Chondrocyte (in vitro differentiated cells): ENCODE measurements around the gene DAPK1. TPM values are rescaled to one million over a fixed set of nuclear protein-coding genes. Genes with fewer than 3 reads are reported as not detected.

Experiments
- DNase-seq: peaks from one replicate; pipeline ENCODE4 v3.0.0; 2021; ENCODE audit warnings: mixed read lengths, low spot score
- H3K27ac Mint-ChIP-seq: one replicate; pipeline ENCODE4 v1.8.0; 2021; ENCODE audit warnings: mild to moderate bottlenecking, moderate library complexity, mixed read lengths; ENCODE audit not compliant: unreplicated experiment
- H3K27me3 Mint-ChIP-seq: 2 replicates; pipeline ENCODE4 v1.8.0; 2021; ENCODE audit warnings: low read depth, mixed read lengths
- H3K36me3 Mint-ChIP-seq: 2 replicates; pipeline ENCODE4 v1.8.0; 2021; ENCODE audit warnings: low read depth, mixed read lengths
- H3K4me1 Mint-ChIP-seq: 2 replicates; pipeline ENCODE4 v1.8.0; 2021; ENCODE audit warnings: low read depth, mild to moderate bottlenecking, mixed read lengths
- H3K4me3 Mint-ChIP-seq: one replicate; pipeline ENCODE4 v1.8.0; 2021; ENCODE audit warnings: mild to moderate bottlenecking, moderate library complexity, mixed read lengths; ENCODE audit not compliant: unreplicated experiment
- H3K9me3 Mint-ChIP-seq: 2 replicates; pipeline ENCODE4 v1.8.0; 2021; ENCODE audit warnings: low read depth, mixed read lengths
- CTCF ChIP-seq: fragments of 200-600 bp; sonication (generic); IDR thresholded peaks from 2 replicates; pipeline ENCODE4 v1.5.0; 2021; ENCODE audit warnings: antibody characterized with exemption, mild to moderate bottlenecking, moderate library complexity
- total RNA-seq: library from RNA; stranded (reverse); gene quantifications from 3 replicates; pipeline ENCODE4 v1.2.1, GENCODE V29; 2021

DAPK1 gene
- total RNA-seq, 1 donor from 2014 or later = 87.9 TPM

- H3K36me3 Mint-ChIP-seq = peaks cover 36% of the 10 kb centered on the region
- H3K27me3 Mint-ChIP-seq = no peaks in the 10 kb centered on the region
- H3K4me3 Mint-ChIP-seq = no peak overlapping the region
- H3K27ac Mint-ChIP-seq = no peak overlapping the region
- no peaks in the 10 kb centered on the region for H3K9me3 Mint-ChIP-seq
- DNase-seq = no peak
- no peak for TF ChIP-seq CTCF
- peaks cover 21% of the 10 kb centered on the region for H3K4me1 Mint-ChIP-seq
Measured at GRCh38 chr9:87704342-87704741, 206.7 kb downstream of the DAPK1 start.

DNA sequence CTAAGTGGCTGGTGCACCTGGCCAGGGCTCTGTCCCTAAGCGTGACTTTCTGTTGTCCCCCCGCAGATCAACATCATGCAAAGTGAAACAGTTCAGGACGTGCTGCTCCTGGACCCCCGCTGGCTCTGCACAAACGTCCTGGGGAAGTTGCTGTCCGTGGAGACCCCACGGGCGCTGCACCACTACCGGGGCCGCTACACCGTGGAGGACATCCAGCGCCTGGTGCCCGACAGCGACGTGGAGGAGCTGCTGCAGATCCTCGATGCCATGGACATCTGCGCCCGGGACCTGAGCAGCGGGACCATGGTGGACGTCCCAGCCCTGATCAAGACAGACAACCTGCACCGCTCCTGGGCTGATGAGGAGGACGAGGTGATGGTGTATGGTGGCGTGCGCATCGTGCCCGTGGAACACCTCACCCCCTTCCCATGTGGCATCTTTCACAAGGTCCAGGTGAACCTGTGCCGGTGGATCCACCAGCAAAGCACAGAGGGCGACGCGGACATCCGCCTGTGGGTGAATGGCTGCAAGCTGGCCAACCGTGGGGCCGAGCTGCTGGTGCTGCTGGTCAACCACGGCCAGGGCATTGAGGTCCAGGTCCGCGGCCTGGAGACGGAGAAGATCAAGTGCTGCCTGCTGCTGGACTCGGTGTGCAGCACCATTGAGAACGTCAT lies 208.5 kb downstream of the DAPK1 start:
- no peak for DNase-seq
- no peaks in the 10 kb centered on the region for H3K27me3 Mint-ChIP-seq
- H3K27ac Mint-ChIP-seq = no peak overlapping the region
- H3K4me1 Mint-ChIP-seq = peaks cover 25% of the 10 kb centered on the region
- H3K36me3 Mint-ChIP-seq = peaks cover 36% of the 10 kb centered on the region
- H3K4me3 Mint-ChIP-seq = no peak overlapping the region
- H3K9me3 Mint-ChIP-seq = no peaks in the 10 kb centered on the region
- TF ChIP-seq CTCF = no peak

DNA sequence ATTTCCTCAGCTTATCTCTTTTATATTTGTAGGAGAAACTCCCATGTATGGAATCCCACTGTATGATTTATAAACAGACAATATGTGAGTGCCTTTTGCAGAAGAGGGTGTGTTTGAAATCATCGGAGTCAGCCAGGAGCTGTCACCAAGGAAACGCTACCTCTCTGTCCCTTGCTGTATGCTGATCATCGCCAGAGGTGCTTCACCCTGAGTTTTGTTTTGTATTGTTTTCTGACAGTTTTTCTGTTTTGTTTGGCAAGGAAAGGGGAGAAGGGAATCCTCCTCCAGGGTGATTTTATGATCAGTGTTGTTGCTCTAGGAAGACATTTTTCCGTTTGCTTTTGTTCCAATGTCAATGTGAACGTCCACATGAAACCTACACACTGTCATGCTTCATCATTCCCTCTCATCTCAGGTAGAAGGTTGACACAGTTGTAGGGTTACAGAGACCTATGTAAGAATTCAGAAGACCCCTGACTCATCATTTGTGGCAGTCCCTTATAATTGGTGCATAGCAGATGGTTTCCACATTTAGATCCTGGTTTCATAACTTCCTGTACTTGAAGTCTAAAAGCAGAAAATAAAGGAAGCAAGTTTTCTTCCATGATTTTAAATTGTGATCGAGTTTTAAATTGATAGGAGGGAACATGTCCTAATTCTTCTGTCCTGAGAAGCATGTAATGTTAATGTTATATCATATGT lies 210.3 kb downstream of the DAPK1 start:
- H3K4me3 Mint-ChIP-seq = no peak overlapping the region
- no peak for TF ChIP-seq CTCF
- H3K9me3 Mint-ChIP-seq = no peaks in the 10 kb centered on the region
- peaks cover 34% of the 10 kb centered on the region for H3K36me3 Mint-ChIP-seq
- DNase-seq = no peak
- no peaks in the 10 kb centered on the region for H3K27me3 Mint-ChIP-seq
- no peak overlapping the region for H3K27ac Mint-ChIP-seq
- peaks cover 33% of the 10 kb centered on the region for H3K4me1 Mint-ChIP-seq

- Mint-ChIP-seq H3K27ac (no peak overlapping the region), H3K4me3 (no peak overlapping the region), H3K4me1 (peaks cover 39% of the 10 kb centered on the region), H3K9me3 (no peaks in the 10 kb centered on the region), H3K36me3 (peaks cover 30% of the 10 kb centered on the region), H3K27me3 (no peaks in the 10 kb centered on the region)
- DNase-seq = no peak
- no peak for TF ChIP-seq CTCF
Measured at GRCh38 chr9:87708546-87708945, 210.9 kb downstream of the DAPK1 start.

DNA sequence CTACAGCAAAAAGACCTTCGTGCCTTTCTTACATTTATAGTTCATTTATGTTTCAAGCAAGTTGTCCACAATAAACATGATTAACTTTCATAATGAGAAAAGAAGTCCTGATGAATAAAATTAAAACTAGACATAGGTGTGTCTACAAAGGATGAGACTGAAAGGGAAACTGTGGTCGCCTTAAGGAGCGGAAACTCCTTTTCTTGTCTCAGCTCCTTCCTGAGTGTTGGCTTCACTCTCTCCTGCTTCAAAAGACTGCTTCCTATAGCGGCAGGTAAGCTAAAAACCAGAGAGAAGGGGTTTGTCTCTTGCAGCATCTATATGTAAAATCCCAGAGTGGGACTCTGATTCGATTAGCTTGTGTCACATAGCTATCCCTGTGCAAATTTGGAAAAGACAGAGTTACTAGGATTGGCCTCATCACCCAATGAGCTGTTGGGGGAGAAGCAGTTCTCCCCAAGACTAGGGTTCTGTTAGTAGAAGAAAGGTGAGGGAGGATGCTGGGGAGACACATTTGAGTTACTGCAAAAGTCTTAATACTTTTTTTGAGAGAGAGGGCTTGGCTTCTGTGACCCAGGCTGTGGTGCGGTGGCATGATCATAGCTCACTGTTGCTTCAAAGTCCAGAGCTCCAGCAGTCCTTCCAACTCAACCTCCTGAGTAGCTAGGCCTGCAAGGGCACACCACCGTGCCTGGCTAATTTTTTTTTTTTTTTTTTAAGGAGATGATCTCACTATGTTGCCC lies 211.5 kb downstream of the DAPK1 start:
- DNase-seq = no peak
- H3K9me3 Mint-ChIP-seq = no peaks in the 10 kb centered on the region
- peaks cover 30% of the 10 kb centered on the region for H3K36me3 Mint-ChIP-seq
- H3K27ac Mint-ChIP-seq = no peak overlapping the region
- peaks cover 45% of the 10 kb centered on the region for H3K4me1 Mint-ChIP-seq
- no peak for TF ChIP-seq CTCF
- no peaks in the 10 kb centered on the region for H3K27me3 Mint-ChIP-seq
- H3K4me3 Mint-ChIP-seq = no peak overlapping the region
